Nephron (organoid): ENCODE results near the gene ZNF697.
"Not testable (repeated sequence)": the region's sequence is repeated elsewhere in the genome, so short reads cannot be mapped to it uniquely, and the experiment has no call there.

ENCODE experiments used
- H3K27ac Mint-ChIP-seq, 3 experiments: 2 replicates each; pipeline ENCODE4 v1.8.0; 2020; ENCODE audit warnings: mixed read lengths in 3 of 3, mild to moderate bottlenecking in 2 of 3, moderate library complexity in 1 of 3
- H3K27me3 Mint-ChIP-seq: 2 replicates; pipeline ENCODE4 v1.8.0; 2021; ENCODE audit warnings: low read depth, mild to moderate bottlenecking, moderate library complexity, mixed read lengths
- H3K36me3 Mint-ChIP-seq: 2 replicates; pipeline ENCODE4 v1.8.0; 2020; ENCODE audit warnings: low read depth, mixed read lengths
- H3K4me1 Mint-ChIP-seq: 2 replicates; pipeline ENCODE4 v1.8.0; 2020; ENCODE audit warnings: mixed read lengths
- H3K4me3 Mint-ChIP-seq, 3 experiments: 2 replicates each; pipeline ENCODE4 v1.8.0; 2020; ENCODE audit warnings: mild to moderate bottlenecking in 3 of 3, mixed read lengths in 3 of 3, moderate library complexity in 2 of 3
- H3K9me3 Mint-ChIP-seq: 2 replicates; pipeline ENCODE4 v1.8.0; 2020; ENCODE audit warnings: mixed read lengths
- CTCF ChIP-seq, 3 experiments: fragments of 200-600 bp; sonication (generic); IDR thresholded peaks; one replicate each; pipeline ENCODE4 v1.5.0; 2021; ENCODE audit warnings: antibody characterized with exemption in 3 of 3; ENCODE audit not compliant: unreplicated experiment in 3 of 3

Gene ZNF697

GRCh38 chr1:119611701-119612113 lies 36.4 kb downstream of the ZNF697 start:
- TF ChIP-seq CTCF (IDR thresholded peaks at IDR 0.05; ENCODE audit: unreplicated experiment in 3 of 3) = peak; percentile 84 to 93 (median 88)

GRCh38 chr1:119608816-119609215 lies 39.2 kb downstream of the ZNF697 start:
- not testable (repeated sequence) for H3K27ac Mint-ChIP-seq, H3K36me3 Mint-ChIP-seq, H3K27me3 Mint-ChIP-seq, H3K4me1 Mint-ChIP-seq, H3K9me3 Mint-ChIP-seq, H3K4me3 Mint-ChIP-seq

More at GRCh38 chr1:119611701-119612113, 36.4 kb downstream of the ZNF697 start:
- Mint-ChIP-seq H3K27ac (peak overlapping the region in 2 of 3 experiments; percentile 4 to 39), H3K4me1 (peaks cover 10% of the 10 kb centered on the region), H3K4me3 (no peak overlapping the region), H3K36me3 (no peaks in the 10 kb centered on the region), H3K9me3 (no peaks in the 10 kb centered on the region), H3K27me3 (peaks cover 9% of the 10 kb centered on the region)

GRCh38 chr1:119607087-119607807 lies 40.8 kb downstream of the ZNF697 start:
- H3K4me3 Mint-ChIP-seq, H3K27me3 Mint-ChIP-seq, H3K4me1 Mint-ChIP-seq, H3K36me3 Mint-ChIP-seq, H3K9me3 Mint-ChIP-seq: not testable (repeated sequence)
- peak overlapping the region in 1 of 3 experiments; percentile 42 for H3K27ac Mint-ChIP-seq

GRCh38 chr1:119606394-119606793 lies 41.7 kb downstream of the ZNF697 start:
- Mint-ChIP-seq H3K4me1 (peaks cover 2% of the 10 kb centered on the region), H3K27ac (peak overlapping the region in 1 of 3 experiments; percentile 42), H3K36me3 (no peaks in the 10 kb centered on the region), H3K27me3 (peaks cover 9% of the 10 kb centered on the region), H3K4me3 (no peak overlapping the region), H3K9me3 (no peaks in the 10 kb centered on the region)
- no peak for TF ChIP-seq CTCF (IDR thresholded peaks at IDR 0.05; ENCODE audit: unreplicated experiment in 3 of 3)

- H3K4me3 Mint-ChIP-seq = no peak overlapping the region
- peaks cover 7% of the 10 kb centered on the region for H3K27me3 Mint-ChIP-seq
- TF ChIP-seq CTCF (IDR thresholded peaks at IDR 0.05; ENCODE audit: unreplicated experiment in 3 of 3) = no peak
- no peak overlapping the region for H3K27ac Mint-ChIP-seq
- H3K9me3 Mint-ChIP-seq = no peaks in the 10 kb centered on the region
- H3K4me1 Mint-ChIP-seq = peaks cover 4% of the 10 kb centered on the region
- H3K36me3 Mint-ChIP-seq = no peaks in the 10 kb centered on the region
Measured at GRCh38 chr1:119605686-119606085, 42.4 kb downstream of the ZNF697 start.

GRCh38 chr1:119605080-119605479 lies 43.0 kb downstream of the ZNF697 start:
- not testable (repeated sequence) for H3K36me3 Mint-ChIP-seq, H3K4me3 Mint-ChIP-seq, H3K27me3 Mint-ChIP-seq, H3K27ac Mint-ChIP-seq, H3K9me3 Mint-ChIP-seq, H3K4me1 Mint-ChIP-seq

GRCh38 chr1:119603695-119604094 lies 44.4 kb downstream of the ZNF697 start:
- no peak for TF ChIP-seq CTCF (IDR thresholded peaks at IDR 0.05; ENCODE audit: unreplicated experiment in 3 of 3)
- Mint-ChIP-seq H3K4me3 (no peak overlapping the region), H3K27me3 (no peaks in the 10 kb centered on the region), H3K4me1 (peaks cover 4% of the 10 kb centered on the region), H3K9me3 (no peaks in the 10 kb centered on the region), H3K36me3 (no peaks in the 10 kb centered on the region), H3K27ac (no peak overlapping the region)

GRCh38 chr1:119603241-119603640 lies 44.8 kb downstream of the ZNF697 start:
- not testable (repeated sequence) for H3K4me1 Mint-ChIP-seq, H3K4me3 Mint-ChIP-seq, H3K36me3 Mint-ChIP-seq, H3K9me3 Mint-ChIP-seq, H3K27me3 Mint-ChIP-seq
- peak overlapping the region in 1 of 3 experiments; percentile 27 for H3K27ac Mint-ChIP-seq

GRCh38 chr1:119602789-119603188 lies 45.3 kb downstream of the ZNF697 start:
- H3K36me3 Mint-ChIP-seq, H3K4me3 Mint-ChIP-seq, H3K27me3 Mint-ChIP-seq, H3K9me3 Mint-ChIP-seq, H3K4me1 Mint-ChIP-seq: not testable (repeated sequence)
- H3K27ac Mint-ChIP-seq = peak overlapping the region in 1 of 3 experiments; percentile 27
